Measurements from ENCODE around the gene SSB.

Gene SSB

GRCh38 chr2:169860149-169860548, 61.5 kb downstream of the SSB start:
- H3K4me3 Mint-ChIP-seq = no peak overlapping the region
- DNase-seq = no peak
- H3K4me1 Mint-ChIP-seq = no peaks in the 10 kb centered on the region
- no peak for TF ChIP-seq CTCF (IDR thresholded peaks at IDR 0.05)
- H3K27me3 Mint-ChIP-seq (ENCODE audit: low read depth, poor library complexity) = no peaks in the 10 kb centered on the region
- H3K27ac Mint-ChIP-seq = no peak overlapping the region
- H3K36me3 Mint-ChIP-seq (ENCODE audit: low read depth) = peaks cover 54% of the 10 kb centered on the region
- peaks cover 48% of the 10 kb centered on the region for H3K9me3 Mint-ChIP-seq

Data from nephron progenitor cell (in vitro differentiated cells).